CD4-positive, alpha-beta T cell (primary cell): ENCODE measurements around the gene DIP2C. TPM values are rescaled to one million over a fixed set of nuclear protein-coding genes. Genes with fewer than 3 reads are reported as not detected.
A peak's percentile ranks its signal among the peaks of the same experiment; 100 is the strongest.

Source experiments
- ATAC-seq: fragments of 200-7000 bp; cut with Tn5 transposase; one replicate; pipeline ENCODE4 v1.10.0; 2022; ENCODE audit warnings: mild to moderate bottlenecking; ENCODE audit not compliant: poor library complexity
- CTCF ChIA-PET: fragments of 350-600 bp; sonication (Branson Sonifier 250); formaldehyde crosslinking; loops from one replicate; lab custom pipeline; 2021; ENCODE audit warnings: antibody characterized with exemption, inconsistent platforms; lab: Charles Lee
- POLR2A ChIA-PET: fragments of 350-600 bp; sonication (Branson Sonifier 250); formaldehyde crosslinking; loops from one replicate; lab custom pipeline; 2021; ENCODE audit warnings: antibody characterized with exemption, inconsistent platforms; lab: Charles Lee
- DNase-seq, 14 experiments: peaks; one replicate each; pipeline ENCODE4 v3.0.0-alpha.2; 2013 to 2020; ENCODE audit warnings: mixed read lengths in 2 of 14
- H3K27ac ChIP-seq, 2 donors: one replicate each; pipeline versions ENCODE4 v1.5.1 to v1.7.0; 2013; ENCODE audit warnings: low read length in 2 of 2, low read depth in 1 of 2, mild to moderate bottlenecking in 1 of 2
- H3K27me3 ChIP-seq, 2 experiments: 1 replicate in 1 of 2; 2 replicates in 1 of 2; pipeline versions ENCODE4 v1.6.1 to v1.7.0; 2013; ENCODE audit warnings: low read length in 2 of 2, control low read depth in 1 of 2, mild to moderate bottlenecking in 1 of 2, moderate library complexity in 1 of 2; ENCODE audit not compliant: insufficient read depth in 2 of 2, control insufficient read depth in 1 of 2
- H3K36me3 ChIP-seq: one replicate; pipeline ENCODE4 v1.6.1; 2013; ENCODE audit warnings: low read length, control low read depth; ENCODE audit not compliant: insufficient read depth
- H3K4me1 ChIP-seq: one replicate; pipeline ENCODE4 v1.6.1; 2013; ENCODE audit warnings: low read length, control low read depth; ENCODE audit not compliant: insufficient read depth
- H3K4me3 ChIP-seq: one replicate; pipeline ENCODE4 v1.5.1; 2013; ENCODE audit warnings: mild to moderate bottlenecking, low read length, moderate library complexity
- H3K9me3 ChIP-seq, 2 experiments: 1 replicate in 1 of 2; 2 replicates in 1 of 2; pipeline versions ENCODE4 v1.6.1 to v1.7.0; 2013; ENCODE audit warnings: low read length in 2 of 2, mild to moderate bottlenecking in 2 of 2, control low read depth in 1 of 2, moderate library complexity in 1 of 2; ENCODE audit not compliant: control insufficient read depth in 1 of 2, insufficient read depth in 1 of 2
- H3K27ac Mint-ChIP-seq: one replicate; pipeline ENCODE4 v1.8.0; 2020; ENCODE audit warnings: mixed read lengths
- H3K27me3 Mint-ChIP-seq: one replicate; pipeline ENCODE4 v1.8.0; 2021; ENCODE audit warnings: mixed read lengths
- H3K36me3 Mint-ChIP-seq: one replicate; pipeline ENCODE4 v1.8.0; 2021; ENCODE audit warnings: low read depth, mixed read lengths
- H3K4me1 Mint-ChIP-seq: one replicate; pipeline ENCODE4 v1.8.0; 2021; ENCODE audit warnings: low read depth, mixed read lengths
- H3K4me3 Mint-ChIP-seq: one replicate; pipeline ENCODE4 v1.8.0; 2020; ENCODE audit warnings: mild to moderate bottlenecking, mixed read lengths
- H3K9me3 Mint-ChIP-seq: one replicate; pipeline ENCODE4 v1.8.0; 2020; ENCODE audit warnings: mixed read lengths
- intact Hi-C, 2 experiments: fragments of 100-400 bp; cut with DNase I in 1 of 2; cut with micrococcal nuclease in 1 of 2; formaldehyde crosslinking; loops; one replicate each; pipeline versions ENCODE4 v1.15.1 to v1.9.0; 2023 to 2025; cut with DNase I, micrococcal nuclease
- total RNA-seq, 174 experiments: library from RNA in 2 of 174; stranded (reverse) in 2 of 174; gene quantifications; one replicate each; pipeline ENCODE4 v1.2.3 and lab custom pipeline; 2021 to 2026
- TF ChIP-seq, protein P1 (sequence below): fragments of 200-600 bp; IDR thresholded peaks from one replicate; pipeline ENCODE4 v1.8.0; 2022; ENCODE audit warnings: antibody characterized with exemption, mild to moderate bottlenecking

The DIP2C gene
- total RNA-seq, 2 experiments from 2014 or later = 4.1 TPM

DNA sequence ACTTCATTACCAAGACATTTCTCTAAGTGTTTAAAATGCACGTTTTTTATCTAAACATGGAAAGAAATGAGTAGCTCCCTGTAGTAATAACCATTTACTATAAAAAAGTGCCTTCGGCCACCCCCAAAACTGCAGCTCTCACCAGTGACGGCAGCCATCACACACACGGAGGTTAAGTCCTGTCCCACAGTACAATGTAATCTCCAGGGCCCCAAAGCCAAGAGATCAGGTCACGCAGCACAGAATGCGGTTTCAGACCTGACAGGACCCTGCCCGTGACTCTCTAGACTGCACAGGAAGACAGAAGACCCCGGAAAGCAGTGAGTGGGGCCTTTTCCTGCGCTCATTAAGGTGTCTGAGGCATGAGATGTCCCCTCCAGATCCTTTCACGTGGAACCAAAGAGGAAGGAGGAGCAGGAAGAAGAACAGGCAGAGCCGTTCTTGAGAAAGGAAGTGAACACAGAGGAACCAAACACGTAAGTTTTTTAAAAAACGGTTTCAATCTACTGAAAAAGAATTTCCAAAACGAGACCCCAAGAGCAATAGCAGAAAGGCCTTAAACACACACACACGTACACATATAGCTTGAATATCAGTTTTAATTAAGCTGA lies 428.5 kb downstream of the DIP2C start:
- intact Hi-C loops = no loop called here
- no peaks in the 10 kb centered on the region for H3K27me3 ChIP-seq
- H3K36me3 ChIP-seq = no peaks in the 10 kb centered on the region
- H3K4me3 Mint-ChIP-seq = no peak overlapping the region
- H3K36me3 Mint-ChIP-seq = no peaks in the 10 kb centered on the region
- DNase-seq (no peak), ATAC-seq (no peak)
- no peaks in the 10 kb centered on the region for H3K27me3 Mint-ChIP-seq
- CTCF ChIA-PET = no interaction called here
- H3K9me3 Mint-ChIP-seq = no peaks in the 10 kb centered on the region
- peaks cover 8% of the 10 kb centered on the region for H3K4me1 Mint-ChIP-seq
- no peak overlapping the region for H3K4me3 ChIP-seq
- peaks cover 3% of the 10 kb centered on the region for H3K4me1 ChIP-seq
- no peak overlapping the region for H3K27ac ChIP-seq
- H3K9me3 ChIP-seq = no peaks in the 10 kb centered on the region
- TF ChIP-seq, protein P1, sequence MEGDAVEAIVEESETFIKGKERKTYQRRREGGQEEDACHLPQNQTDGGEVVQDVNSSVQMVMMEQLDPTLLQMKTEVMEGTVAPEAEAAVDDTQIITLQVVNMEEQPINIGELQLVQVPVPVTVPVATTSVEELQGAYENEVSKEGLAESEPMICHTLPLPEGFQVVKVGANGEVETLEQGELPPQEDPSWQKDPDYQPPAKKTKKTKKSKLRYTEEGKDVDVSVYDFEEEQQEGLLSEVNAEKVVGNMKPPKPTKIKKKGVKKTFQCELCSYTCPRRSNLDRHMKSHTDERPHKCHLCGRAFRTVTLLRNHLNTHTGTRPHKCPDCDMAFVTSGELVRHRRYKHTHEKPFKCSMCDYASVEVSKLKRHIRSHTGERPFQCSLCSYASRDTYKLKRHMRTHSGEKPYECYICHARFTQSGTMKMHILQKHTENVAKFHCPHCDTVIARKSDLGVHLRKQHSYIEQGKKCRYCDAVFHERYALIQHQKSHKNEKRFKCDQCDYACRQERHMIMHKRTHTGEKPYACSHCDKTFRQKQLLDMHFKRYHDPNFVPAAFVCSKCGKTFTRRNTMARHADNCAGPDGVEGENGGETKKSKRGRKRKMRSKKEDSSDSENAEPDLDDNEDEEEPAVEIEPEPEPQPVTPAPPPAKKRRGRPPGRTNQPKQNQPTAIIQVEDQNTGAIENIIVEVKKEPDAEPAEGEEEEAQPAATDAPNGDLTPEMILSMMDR = no peak
- POLR2A ChIA-PET = interaction anchor here (0.8 kb wide), 1 partner anchor 77 kb away, joined by 3 read pairs; no protein-coding TSS in a partner anchor
- no peak overlapping the region for H3K27ac Mint-ChIP-seq

DNA sequence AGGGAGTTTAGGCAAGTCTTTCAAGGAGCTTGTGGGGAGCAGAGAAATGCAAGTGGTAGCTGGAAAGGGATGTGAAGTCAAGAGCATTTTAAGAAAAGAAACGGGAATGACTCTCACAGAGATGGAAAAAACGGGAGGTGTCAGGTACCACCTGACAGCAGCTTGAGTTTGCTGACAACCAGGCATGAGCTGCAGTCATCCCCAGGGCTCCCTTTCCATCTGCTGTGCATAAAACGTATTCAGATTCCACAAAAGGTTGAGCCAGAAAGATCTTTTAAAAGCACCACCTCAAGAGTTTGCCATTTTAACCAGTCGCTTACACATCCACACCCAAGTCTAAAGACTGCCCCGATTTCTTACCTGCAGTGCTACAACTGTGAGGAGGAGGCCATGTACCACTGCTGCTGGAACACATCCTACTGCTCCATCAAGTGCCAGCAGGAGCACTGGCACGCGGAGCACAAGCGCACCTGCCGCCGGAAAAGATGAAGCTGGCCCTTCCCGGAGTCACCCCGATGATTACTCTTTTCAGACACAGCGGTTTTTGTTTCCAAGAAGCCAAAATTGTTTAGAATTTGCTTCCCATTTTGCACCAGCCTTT lies 437.4 kb downstream of the DIP2C start:
- intact Hi-C loops = no loop called here
- ChIA-PET CTCF (no interaction called here), POLR2A (no interaction called here)
- H3K9me3 Mint-ChIP-seq = no peaks in the 10 kb centered on the region
- no peaks in the 10 kb centered on the region for H3K4me1 Mint-ChIP-seq
- H3K27me3 Mint-ChIP-seq = no peaks in the 10 kb centered on the region
- no peaks in the 10 kb centered on the region for H3K27me3 ChIP-seq
- TF ChIP-seq, protein P1 = no peak
- no peak overlapping the region for H3K4me3 Mint-ChIP-seq
- ATAC-seq (no peak), DNase-seq (no peak)
- no peak overlapping the region for H3K27ac Mint-ChIP-seq
- no peak overlapping the region for H3K27ac ChIP-seq
- no peaks in the 10 kb centered on the region for H3K9me3 ChIP-seq
- H3K4me3 ChIP-seq = no peak overlapping the region
- peaks cover 77% of the 10 kb centered on the region for H3K36me3 Mint-ChIP-seq
- H3K4me1 ChIP-seq = no peaks in the 10 kb centered on the region
- H3K36me3 ChIP-seq = peaks cover 53% of the 10 kb centered on the region

DNA sequence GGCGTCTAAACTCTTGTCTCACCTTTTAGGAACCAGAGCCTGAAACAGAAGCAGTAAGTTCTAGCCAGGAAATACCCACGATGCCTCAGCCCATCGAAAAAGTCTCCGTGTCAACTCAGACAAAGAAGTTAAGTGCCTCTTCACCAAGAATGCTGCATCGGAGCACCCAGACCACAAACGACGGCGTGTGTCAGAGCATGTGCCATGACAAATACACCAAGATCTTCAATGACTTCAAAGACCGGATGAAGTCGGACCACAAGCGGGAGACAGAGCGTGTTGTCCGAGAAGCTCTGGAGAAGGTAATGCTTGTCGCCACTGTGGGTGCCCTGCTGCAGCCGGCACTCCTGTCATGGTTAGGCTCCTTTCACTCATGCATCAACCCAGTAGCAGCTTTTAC lies 441.2 kb downstream of the DIP2C start:
- Mint-ChIP-seq H3K27me3 (no peaks in the 10 kb centered on the region), H3K4me1 (no peaks in the 10 kb centered on the region), H3K27ac (no peak overlapping the region), H3K9me3 (no peaks in the 10 kb centered on the region), H3K4me3 (no peak overlapping the region), H3K36me3 (peaks cover 86% of the 10 kb centered on the region)
- ChIA-PET POLR2A (no interaction called here), CTCF (interaction anchor here (0.9 kb wide), 1 partner anchor 10 kb away, joined by 4 read pairs; no protein-coding TSS in a partner anchor)
- intact Hi-C loops = no loop called here
- ATAC-seq (no peak), DNase-seq (peak in 2 of 14 experiments; percentile 6 to 15)
- H3K27ac ChIP-seq = no peak overlapping the region
- no peaks in the 10 kb centered on the region for H3K27me3 ChIP-seq
- no peaks in the 10 kb centered on the region for H3K4me1 ChIP-seq
- TF ChIP-seq, protein P1 = no peak
- no peaks in the 10 kb centered on the region for H3K9me3 ChIP-seq
- no peak overlapping the region for H3K4me3 ChIP-seq
- peaks cover 52% of the 10 kb centered on the region for H3K36me3 ChIP-seq
